GM13977 (cell line): ENCODE results near the gene MAP4K1.
"Not testable (repeated sequence)": the region's sequence is repeated elsewhere in the genome, so short reads cannot be mapped to it uniquely, and the experiment has no call there.

ENCODE experiments used
- DNase-seq: peaks from one replicate; pipeline ENCODE4 v3.0.0; 2012; ENCODE audit warnings: low spot score
- in situ Hi-C: fragments of 300-500 bp; cut with MboI; formaldehyde crosslinking; loops from one replicate; pipeline ENCODE4 v1.12.0; 2022; ENCODE audit warnings: low sequenced_read_pairs, low pct_unique_long_range_greater_than_20kb, mixed read lengths, inconsistent platforms; ENCODE audit not compliant: unreplicated experiment
- TF ChIP-seq, protein P1 (sequence below): IDR thresholded peaks from 2 replicates; pipeline ENCODE4 v1.5.1; 2012; ENCODE audit warnings: mild to moderate bottlenecking, control low read depth; ENCODE audit not compliant: insufficient read depth; ENCODE audit errors: extremely low read depth, missing control alignments

Gene MAP4K1

GRCh38 chr19:38587562-38587961 lies 30.2 kb downstream of the MAP4K1 start:
- TF ChIP-seq, protein P1, sequence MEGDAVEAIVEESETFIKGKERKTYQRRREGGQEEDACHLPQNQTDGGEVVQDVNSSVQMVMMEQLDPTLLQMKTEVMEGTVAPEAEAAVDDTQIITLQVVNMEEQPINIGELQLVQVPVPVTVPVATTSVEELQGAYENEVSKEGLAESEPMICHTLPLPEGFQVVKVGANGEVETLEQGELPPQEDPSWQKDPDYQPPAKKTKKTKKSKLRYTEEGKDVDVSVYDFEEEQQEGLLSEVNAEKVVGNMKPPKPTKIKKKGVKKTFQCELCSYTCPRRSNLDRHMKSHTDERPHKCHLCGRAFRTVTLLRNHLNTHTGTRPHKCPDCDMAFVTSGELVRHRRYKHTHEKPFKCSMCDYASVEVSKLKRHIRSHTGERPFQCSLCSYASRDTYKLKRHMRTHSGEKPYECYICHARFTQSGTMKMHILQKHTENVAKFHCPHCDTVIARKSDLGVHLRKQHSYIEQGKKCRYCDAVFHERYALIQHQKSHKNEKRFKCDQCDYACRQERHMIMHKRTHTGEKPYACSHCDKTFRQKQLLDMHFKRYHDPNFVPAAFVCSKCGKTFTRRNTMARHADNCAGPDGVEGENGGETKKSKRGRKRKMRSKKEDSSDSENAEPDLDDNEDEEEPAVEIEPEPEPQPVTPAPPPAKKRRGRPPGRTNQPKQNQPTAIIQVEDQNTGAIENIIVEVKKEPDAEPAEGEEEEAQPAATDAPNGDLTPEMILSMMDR = no peak
- in situ Hi-C loops = no loop called here
- no peak for DNase-seq

DNA sequence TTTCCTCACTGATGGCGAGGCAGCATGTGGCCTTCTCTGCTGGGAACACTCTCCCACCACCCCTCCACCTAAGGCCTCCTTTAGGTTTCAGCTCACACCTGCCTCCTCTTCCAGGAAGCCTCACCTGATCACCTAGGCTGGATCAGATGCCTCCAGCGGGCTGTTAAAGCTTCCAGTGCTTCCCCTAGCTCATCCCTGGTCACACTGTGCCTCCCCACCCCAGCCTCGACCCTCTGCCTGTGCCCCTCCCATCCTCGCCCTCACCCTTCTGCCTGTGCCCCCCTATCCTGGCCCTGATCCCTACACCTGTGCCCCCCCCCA lies 33.8 kb downstream of the MAP4K1 start:
- TF ChIP-seq, protein P1 = no peak
- in situ Hi-C loops = no loop called here
- DNase-seq = no peak

- DNase-seq = peak; percentile 70
- in situ Hi-C loops = no loop called here
Measured at GRCh38 chr19:38583219-38583984, 34.4 kb downstream of the MAP4K1 start.

DNA sequence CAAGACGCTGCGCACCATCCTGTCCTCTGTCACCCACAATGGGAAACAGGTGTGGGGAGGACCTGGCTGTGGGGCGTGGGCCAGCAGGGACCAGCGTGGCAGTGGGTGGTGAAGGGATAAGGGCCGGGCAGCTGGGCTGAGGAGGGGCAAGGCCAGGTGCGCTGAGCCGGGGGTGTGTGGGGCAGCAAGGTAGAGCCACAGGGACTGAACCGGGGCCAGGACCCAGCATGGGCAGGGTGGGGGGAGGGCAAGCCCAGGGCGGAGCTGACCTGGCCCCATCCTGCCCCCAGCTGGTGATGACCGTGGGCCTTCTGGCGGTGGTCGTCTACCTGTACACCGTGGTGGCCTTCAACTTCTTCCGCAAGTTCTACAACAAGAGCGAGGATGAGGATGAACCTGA lies 37.7 kb downstream of the MAP4K1 start:
- in situ Hi-C loops = no loop called here
- no peak for DNase-seq
- TF ChIP-seq, protein P1 = no peak

More at GRCh38 chr19:38583219-38583984, 34.4 kb downstream of the MAP4K1 start:
- TF ChIP-seq, protein P1 = no peak

- DNase-seq, in situ Hi-C loops: not testable (repeated sequence)
Measured at GRCh38 chr19:38579304-38579703, 38.4 kb downstream of the MAP4K1 start.

DNA sequence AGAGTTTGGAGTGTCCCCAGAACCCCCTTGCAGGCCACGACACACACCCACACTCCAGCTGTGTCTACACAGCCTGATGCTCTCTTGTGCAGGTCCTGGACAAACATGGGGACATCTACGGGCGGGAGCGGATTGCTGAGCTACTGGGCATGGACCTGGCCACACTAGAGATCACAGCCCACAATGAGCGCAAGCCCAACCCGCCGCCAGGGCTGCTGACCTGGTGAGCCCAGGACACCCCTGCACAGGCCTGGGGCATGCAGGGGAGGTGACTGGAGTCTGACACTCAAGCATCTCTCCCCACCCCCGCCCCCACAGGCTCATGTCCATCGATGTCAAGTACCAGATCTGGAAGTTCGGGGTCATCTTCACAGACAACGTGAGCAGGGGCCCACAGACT lies 39.9 kb downstream of the MAP4K1 start:
- TF ChIP-seq, protein P1 = no peak
- in situ Hi-C loops = no loop called here
- no peak for DNase-seq

- in situ Hi-C loops = no loop called here
- DNase-seq = no peak
- TF ChIP-seq, protein P1 = no peak
Measured at GRCh38 chr19:38571682-38572081, 46.1 kb downstream of the MAP4K1 start.
